Tongue (tissue), 2 donors: ENCODE data around the gene GRM7. TPM values are rescaled to one million over a fixed set of nuclear protein-coding genes. Genes with fewer than 3 reads are reported as not detected.
"Not testable (repeated sequence)": the region's sequence is repeated elsewhere in the genome, so short reads cannot be mapped to it uniquely, and the experiment has no call there.

Source experiments
- DNase-seq: peaks from one replicate; pipeline ENCODE4 v3.0.0-alpha.2; 2015
- total RNA-seq: library from RNA; depleted of rRNA; stranded (reverse); fragments of >200 nt; gene quantifications from one replicate; pipeline ENCODE4 v1.2.3, GENCODE V29; 2014

Gene GRM7
- total RNA-seq = 1.6 TPM

DNA sequence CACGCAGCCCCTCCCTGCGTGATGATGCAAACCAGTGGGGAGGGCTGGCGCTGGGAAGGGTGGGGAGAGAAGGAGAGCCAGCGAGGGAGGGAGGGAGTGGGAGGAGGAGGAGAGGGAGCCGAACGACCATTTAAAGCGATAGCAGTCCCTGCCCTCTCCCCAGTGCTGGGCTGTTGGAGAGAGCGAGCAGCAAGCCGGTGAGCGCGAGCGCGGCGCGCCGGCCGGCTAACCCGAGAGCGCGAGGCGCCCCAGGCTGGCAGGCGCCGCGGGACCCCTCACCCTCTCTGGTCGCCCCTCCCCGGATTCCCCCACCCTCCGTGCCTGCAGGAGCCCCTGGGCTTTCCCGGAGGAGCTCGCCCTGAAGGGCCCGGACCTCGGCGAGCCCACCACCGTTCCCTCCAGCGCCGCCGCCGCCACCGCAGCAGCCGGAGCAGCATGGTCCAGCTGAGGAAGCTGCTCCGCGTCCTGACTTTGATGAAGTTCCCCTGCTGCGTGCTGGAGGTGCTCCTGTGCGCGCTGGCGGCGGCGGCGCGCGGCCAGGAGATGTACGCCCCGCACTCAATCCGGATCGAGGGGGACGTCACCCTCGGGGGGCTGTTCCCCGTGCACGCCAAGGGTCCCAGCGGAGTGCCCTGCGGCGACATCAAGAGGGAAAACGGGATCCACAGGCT, at the start of gene GRM7:
Gene GRM7 (plus strand): TSS at position 162 of the 671 bp plus-strand sequence.
- peak; percentile 70 for DNase-seq

- no peak for DNase-seq
Observed at GRCh38 chr3:6821411-6821810, 39.5 kb upstream of the GRM7 start.

- no peak for DNase-seq
Observed at GRCh38 chr3:6825524-6825923, 35.4 kb upstream of the GRM7 start.

- DNase-seq = no peak
Observed at GRCh38 chr3:6827453-6827852, 33.5 kb upstream of the GRM7 start.

DNA sequence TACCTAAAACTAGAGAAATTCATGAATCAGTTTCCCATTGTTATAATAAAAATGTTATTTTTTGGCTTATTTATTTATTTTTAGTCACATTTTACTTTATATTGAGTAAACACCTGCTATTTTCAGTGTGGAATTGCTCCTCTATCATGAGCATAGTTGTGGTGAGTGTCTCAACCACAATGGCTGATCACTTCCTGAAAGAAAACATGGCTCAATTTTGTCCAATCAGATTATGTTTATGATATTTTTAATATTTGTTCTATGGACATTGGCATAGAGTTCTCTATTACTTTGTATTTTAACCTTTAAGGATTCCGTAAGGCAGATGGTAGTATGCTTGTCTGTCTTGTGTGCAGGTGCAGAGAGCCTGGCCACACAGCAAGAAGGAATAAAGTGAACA, 16.2 kb upstream of the GRM7 start:
- no peak for DNase-seq

- no peak for DNase-seq
Observed at GRCh38 chr3:6854184-6854583, 6.7 kb upstream of the GRM7 start.

GRCh38 chr3:6857510-6857909, 3.4 kb upstream of the GRM7 start:
- DNase-seq = no peak

GRCh38 chr3:6860149-6860953, 564 bp upstream of the GRM7 start:
- peak; percentile 4 for DNase-seq

- DNase-seq = no peak
Observed at GRCh38 chr3:6861625-6862000, 698 bp downstream of the GRM7 start.

DNA sequence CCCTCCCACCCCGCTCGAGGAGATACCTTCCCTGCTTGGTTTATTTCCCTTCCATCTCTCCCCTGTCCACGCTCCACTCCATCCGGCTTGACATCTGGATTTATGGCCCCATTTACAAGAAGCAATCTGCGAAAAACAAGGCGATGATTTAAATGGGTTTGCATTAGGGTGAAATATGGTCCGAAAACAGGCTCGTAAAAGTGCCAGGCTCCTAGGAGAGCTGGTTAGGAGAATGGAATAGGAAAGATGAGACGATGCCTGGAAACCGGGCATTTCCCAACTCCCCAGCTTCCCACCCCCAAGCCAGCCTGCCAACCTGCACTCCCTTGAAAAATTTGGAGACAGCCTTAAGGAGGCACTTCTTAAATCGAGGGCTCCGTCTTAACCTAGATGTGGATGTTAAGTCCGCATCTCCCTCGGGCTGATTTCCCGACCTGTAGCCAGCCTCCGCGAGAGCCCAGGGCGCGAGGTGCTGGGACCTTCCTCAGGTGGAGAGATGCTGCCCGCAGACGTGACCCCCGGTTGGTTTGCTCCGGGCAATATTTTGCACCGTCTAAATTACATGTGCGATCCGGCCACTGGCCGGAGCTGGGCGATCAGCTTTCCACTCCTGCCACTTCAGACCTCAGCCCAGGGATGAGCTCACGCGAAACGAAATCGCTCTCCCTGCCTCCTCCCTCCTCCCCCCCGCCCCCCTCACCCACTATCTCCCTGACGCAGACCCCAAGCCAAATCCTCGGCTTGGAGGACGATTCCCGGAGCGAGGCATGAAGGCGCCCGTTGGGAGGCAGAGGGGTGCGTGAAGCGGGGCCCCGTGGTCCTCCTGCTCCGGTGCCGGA, 1.3 kb downstream of the GRM7 start:
- peak; percentile 6 for DNase-seq

DNA sequence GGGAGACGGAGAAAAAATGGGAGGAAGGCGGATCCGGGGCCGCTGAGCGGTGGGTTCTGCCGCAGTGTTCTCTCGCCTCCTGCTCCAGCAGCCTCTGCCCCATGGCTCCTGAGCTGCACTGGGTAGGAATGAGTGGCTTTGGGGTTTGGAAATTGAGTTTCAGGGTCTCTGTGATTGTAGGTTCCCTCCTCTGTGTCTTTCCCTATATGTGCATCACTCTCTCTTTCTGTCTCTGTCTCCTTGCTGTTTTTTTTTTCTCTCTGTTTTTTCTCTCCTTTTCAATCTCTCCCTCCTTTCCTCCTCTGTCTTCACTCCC, 1.9 kb downstream of the GRM7 start:
- DNase-seq = no peak

DNA sequence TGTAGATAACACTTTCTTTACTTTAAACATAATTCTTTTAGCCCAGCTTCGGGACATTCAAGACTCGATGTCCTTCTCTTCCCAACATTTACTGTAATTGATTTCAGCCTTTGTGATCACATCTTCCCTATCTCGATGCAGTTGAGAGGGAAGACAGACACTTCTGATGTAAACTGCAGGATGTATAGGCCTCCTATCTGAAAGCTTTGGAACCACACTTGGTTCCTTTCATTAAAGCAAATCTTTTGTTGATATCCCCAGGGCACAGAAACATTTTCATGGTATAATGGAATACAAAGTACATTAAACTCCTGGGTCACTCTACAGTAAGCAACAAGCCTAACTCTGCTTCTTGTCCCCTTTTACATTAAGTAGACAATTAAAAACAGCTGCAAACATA, 6.4 kb downstream of the GRM7 start:
- no peak for DNase-seq

GRCh38 chr3:6878731-6879130, 17.8 kb downstream of the GRM7 start:
- DNase-seq = no peak

- no peak for DNase-seq
Observed at GRCh38 chr3:6912240-6912639, 51.3 kb downstream of the GRM7 start.

DNA sequence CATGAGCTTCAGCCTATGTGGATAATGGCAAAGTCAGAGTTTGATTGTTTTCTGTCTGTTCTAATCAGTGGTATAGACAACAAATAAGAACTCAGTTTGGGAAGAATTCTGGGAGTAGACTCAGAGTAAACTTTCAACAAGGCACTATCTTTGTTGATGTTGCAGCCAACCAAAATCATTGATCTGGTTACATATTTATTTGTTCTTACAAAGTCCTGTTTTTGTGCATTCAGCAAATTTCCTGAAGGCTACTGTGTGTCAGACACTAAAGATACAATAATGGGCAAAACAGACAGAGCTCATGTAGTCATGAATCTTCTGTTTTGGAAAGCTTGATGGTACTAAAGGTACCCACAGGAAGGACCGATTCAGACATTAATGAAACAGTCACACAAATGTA, 55.0 kb downstream of the GRM7 start:
- no peak for DNase-seq

DNA sequence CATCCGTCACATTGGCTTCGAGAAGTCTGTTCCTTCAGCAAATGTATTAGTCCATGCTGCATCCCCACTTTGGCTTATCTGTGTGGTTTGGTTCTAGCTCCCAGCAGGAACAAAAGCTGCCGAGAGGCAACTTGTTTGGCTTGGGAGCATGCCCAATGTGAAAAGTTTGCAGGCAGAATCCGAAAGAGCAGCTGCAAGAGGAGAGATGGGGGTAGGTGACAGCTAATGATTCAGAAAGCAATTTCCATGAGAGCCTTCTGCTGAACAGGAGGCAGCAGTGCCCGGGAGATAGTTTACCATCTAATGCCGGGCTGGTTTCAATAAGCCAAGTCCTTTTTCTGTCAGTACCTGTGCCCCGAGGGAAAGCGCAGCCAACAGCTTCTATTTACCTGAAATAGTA, 60.2 kb downstream of the GRM7 start:
- DNase-seq = peak; percentile 53

GRCh38 chr3:6921876-6922275, 61.0 kb downstream of the GRM7 start:
- no peak for DNase-seq

DNA sequence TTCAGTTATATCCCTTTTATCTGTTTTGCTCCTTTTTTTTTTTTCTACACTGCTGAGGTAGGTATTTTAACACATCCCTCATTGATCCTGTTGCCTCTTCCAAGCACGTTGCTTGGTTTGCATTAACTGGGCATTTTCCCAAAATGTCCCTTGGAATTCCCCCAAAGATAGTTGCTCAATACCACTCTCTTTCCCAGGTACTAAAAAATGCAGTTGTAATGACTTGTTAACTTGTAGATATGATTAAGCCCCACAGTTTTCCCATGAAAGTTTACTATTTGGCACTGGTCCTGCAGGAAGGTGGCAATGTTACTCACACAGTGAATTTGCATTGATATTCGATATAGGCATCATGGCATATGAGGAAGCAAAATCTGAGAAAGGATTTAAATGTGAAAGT, 67.1 kb downstream of the GRM7 start:
- DNase-seq = no peak

DNA sequence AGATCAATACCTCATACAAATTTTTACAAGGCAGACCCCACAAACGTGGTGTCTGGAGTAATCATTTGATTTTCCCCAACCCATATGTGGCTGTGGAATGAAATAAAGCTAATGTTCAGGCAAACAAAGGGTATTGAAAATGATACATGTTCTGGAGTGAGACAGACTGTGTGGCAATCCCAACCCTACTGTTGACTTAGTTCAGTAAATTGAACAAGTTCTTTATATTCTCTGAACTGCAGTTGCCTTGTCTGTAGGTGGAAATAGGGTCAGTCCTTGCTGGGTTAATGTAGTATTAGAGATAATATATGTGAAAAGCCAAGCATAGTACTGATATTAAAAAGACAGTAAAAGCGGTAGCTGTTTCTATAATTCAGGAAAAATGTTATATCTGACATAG, 69.0 kb downstream of the GRM7 start:
- DNase-seq = no peak

GRCh38 chr3:6935418-6935817, 74.5 kb downstream of the GRM7 start:
- not testable (repeated sequence) for DNase-seq

- DNase-seq = no peak
Observed at GRCh38 chr3:6935970-6936369, 75.1 kb downstream of the GRM7 start.

DNA sequence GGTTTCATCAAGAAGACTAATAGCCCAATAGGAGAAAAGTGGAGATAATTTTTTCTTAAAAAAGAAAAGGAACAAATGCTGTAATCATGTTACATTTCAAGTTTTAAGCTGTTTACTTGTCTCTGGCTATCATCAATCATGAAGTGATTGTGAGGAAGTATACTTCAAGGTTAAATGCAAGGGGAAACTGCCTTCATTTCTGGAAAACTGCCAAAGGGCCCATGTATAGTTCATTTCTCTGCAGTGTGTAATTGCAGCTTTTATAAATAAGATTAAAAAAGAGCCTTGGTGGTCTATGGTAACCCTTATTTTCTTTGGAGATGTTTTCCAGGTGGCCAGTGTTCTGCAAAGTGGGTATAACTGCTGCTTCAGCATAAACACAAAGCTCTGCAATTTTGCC, 101.9 kb downstream of the GRM7 start:
- peak; percentile 24 for DNase-seq

DNA sequence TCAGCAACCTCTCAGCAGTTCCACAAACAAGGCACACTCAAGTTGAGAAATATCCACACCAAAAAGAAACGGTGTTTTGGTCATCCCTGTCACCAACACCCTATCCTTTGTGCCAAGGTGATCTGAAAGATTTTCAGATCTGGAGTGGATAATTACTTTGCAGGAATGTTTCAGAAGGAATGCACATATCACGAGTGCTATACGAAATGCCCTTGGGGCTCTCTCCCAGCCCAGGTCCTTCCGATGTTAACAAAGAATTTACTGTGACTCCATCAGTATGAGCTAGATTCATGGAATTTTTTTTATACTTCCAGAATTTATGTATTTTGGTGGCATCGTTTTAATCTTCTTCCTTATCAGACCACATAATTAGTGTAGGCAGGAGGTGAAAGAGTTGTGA, 105.0 kb downstream of the GRM7 start:
- no peak for DNase-seq
